HK-2 (cell line): ENCODE data around the gene PADI6.

Experiments used
- DNase-seq: peaks from one replicate; pipeline ENCODE4 v3.0.0-alpha.2; 2018; ENCODE audit not compliant: unreplicated experiment

PADI6 gene

GRCh38 chr1:17356387-17357026 lies 15.5 kb upstream of the PADI6 start:
- DNase-seq = no peak

GRCh38 chr1:17358557-17358956 lies 13.4 kb upstream of the PADI6 start:
- no peak for DNase-seq

GRCh38 chr1:17359031-17359430 lies 13.0 kb upstream of the PADI6 start:
- no peak for DNase-seq

DNA sequence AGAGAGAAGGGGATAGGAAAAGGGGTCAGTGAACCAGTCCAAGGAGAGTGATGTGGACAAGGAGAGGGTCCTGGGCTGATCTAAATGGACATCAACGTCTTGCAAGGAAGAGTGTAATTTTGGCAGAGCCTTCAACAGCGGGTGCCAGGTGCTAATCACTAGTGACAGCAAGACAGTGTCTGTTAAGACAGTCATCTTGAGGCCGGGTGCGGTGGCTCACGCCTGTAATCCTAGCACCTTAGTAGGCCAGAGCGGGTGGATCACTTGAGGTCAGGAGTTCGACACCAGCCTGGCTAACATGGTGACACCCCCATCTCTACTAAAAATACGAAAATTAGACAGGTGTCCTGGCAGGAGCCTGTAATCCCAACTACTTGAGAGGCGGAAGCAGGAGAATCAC lies 12.2 kb upstream of the PADI6 start:
- no peak for DNase-seq

- no peak for DNase-seq
Measured at GRCh38 chr1:17360272-17360956, 11.6 kb upstream of the PADI6 start.

- DNase-seq = no peak
Measured at GRCh38 chr1:17361687-17362086, 10.3 kb upstream of the PADI6 start.

GRCh38 chr1:17363351-17363750 lies 8.6 kb upstream of the PADI6 start:
- DNase-seq = no peak

DNA sequence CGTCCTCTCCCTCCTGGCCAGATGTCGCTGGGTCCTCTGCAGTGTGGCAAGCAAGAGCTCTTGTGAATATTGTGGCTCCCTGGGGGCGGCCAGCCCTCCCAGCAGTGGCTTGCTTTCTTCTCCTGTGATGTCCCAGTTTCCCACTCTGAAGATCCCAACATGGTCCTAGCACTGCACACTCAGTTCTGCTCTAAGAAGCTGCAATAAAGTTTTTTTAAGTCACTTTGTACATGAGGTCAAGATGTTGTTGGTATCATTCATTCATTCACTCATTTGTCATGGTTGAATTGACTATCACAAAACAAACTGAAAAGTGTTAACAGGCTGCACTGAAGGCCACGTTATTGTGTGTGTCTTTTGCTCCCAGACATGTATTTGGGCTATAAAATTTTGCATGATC lies 8.2 kb upstream of the PADI6 start:
- no peak for DNase-seq

- no peak for DNase-seq
Measured at GRCh38 chr1:17365293-17365692, 6.7 kb upstream of the PADI6 start.

DNA sequence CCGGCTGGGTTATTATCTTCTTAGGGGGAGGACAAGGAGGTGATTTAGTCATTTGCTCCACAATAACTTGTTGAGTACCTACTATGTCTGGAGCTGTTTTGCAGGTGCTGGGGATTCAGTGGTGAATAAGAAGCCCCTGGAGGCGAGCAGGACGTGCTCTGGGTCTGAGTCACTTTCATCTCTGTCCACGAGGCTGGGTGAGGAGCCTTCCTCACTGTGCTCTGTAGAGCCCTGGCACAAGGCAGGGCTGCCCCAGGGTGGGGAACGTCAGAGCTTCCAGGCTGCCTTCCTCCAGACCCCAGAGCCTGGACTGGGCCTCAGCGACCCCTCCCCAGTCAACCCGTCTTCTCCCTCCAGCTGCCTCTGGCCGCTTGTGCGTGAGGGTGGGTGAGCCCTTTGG lies 2.5 kb upstream of the PADI6 start:
- peak; percentile 44 for DNase-seq

DNA sequence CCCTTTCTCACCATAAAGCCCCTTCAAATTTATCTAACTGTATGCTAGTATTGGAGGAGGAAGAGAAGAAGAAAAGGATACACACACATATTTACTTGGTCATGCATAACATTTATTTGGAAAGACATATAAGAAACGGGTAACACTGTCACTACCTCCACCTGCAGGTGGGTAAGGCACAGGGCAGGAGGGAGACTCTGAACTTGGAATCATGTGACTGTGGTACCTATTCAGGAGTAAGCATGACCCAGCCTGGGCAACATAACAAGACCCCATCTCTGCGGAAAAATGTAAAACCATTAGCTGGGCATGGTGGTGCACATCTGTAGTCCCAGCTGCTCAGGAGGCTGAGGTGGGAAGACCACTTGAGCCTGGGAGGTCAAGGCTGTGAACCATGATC lies 1.4 kb upstream of the PADI6 start:
- DNase-seq = no peak

DNA sequence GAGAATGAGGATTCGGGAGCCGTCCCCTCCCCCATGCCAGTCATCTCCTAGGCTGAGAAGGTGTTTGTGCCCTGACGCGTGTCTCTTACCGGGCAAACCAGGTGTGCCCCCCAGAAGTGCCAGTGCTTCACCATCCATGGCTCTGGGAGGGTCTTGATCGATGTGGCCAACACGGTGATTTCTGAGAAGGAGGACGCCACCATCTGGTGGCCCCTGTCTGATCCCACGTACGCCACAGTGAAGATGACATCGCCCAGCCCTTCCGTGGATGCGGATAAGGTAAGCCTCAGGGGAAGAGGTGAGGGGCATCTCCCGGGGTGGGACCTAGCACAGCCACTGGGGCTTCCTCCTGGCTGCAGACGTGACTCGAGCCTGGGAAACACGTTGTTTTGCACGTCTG lies 959 bp downstream of the PADI6 start:
- no peak for DNase-seq

DNA sequence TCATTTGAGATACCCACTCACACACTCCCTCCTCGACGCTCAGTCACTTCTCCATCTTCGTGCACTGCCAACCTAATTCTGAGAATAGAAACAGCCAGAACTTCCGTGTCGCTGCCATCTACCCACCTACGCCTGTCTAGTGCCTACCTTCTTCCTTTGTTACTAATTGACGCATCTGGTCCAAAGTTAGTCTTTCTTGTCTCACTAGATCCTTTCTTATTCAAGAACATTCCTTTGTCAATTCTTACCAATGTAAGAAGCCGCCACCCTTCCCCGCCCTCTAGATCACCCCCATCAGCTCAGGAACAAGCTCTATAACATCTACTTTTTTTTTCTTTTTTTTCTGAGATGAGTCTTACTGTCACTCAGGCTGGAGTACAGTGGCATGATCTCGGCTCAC lies 3.7 kb downstream of the PADI6 start:
- DNase-seq = no peak

GRCh38 chr1:17377325-17377953 lies 5.4 kb downstream of the PADI6 start:
- no peak for DNase-seq

DNA sequence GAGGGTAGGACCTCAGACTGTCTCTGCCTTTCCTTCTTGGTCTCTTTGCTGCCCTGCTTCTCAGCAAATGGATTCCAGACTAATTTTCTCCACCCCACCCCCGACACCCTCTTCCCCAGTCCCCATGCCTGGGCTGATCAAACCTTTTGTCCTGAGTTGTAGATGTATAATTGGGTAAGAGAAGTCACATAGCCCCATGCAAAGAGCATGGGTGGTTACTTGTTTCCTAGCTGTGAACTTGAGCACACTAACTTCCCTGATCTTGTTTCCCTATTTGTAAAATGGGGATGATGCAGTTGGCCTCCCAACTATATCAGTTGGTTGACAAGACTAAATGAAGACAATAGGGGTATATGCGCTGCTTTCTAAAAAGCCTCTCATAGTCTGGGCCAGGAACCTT lies 9.2 kb downstream of the PADI6 start:
- no peak for DNase-seq

DNA sequence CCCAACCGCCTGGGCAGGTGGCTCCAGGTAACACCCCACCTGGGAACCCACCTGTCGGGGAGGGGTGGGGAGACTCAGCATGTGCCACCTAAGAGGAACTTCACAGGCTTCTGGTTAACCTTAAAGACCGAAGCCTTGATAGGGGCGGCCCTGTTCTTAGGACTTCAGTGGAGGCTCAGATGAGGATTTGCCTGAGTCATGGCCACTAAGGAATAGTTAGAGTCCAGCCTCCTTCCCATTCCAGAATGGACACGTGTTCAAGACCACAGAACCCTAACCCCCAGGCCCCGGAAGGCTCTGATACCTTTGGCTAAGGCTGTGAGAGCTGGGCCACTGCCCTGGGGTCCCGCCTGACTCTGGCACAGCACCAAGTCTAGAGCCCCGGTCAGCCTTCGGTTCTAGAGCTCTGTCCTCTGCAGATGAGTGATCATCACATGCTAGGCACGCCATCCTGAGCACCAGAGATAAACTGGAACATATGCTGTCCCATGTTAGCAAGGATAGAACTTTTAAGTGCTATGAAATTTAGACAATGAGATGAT lies 20.3 kb downstream of the PADI6 start:
- no peak for DNase-seq

- DNase-seq = no peak
Measured at GRCh38 chr1:17393230-17393629, 21.2 kb downstream of the PADI6 start.

DNA sequence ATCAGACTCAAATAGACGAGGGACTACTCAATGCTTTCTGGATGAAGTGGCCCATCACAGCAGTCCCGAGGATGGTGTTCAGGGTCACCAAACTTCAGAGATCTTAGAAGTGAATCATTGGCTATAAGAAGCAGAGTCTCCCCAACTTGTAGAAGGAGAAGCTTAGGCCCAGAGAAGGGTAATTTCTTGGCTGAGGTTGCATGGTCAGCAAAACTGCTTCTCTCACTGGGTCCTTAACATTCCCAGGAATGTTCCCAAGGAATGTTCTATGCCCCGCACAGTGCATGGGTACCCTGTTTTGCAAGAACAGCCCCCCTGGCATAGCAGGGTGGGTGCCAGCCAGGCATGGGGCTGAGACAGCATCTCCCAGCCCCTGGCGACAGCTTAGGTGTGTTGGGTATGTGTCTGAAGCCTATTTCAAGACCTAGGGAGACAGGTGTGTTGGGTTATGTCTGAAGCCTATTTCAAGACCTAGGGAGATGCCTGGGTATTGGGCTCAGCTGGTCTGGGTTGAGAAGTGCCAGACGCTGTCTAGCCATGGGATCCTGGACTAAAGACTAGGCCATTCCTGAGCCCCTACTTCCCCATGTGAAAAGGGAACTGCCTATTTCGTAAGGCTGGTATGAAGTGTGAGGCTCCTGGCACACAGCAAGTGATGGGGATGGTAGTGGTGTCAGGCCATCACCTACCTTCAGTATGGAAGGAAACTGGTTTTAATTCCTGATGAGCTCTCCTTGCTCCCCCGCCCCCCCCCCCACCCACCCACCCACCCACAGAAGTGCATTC lies 26.1 kb downstream of the PADI6 start:
- no peak for DNase-seq

DNA sequence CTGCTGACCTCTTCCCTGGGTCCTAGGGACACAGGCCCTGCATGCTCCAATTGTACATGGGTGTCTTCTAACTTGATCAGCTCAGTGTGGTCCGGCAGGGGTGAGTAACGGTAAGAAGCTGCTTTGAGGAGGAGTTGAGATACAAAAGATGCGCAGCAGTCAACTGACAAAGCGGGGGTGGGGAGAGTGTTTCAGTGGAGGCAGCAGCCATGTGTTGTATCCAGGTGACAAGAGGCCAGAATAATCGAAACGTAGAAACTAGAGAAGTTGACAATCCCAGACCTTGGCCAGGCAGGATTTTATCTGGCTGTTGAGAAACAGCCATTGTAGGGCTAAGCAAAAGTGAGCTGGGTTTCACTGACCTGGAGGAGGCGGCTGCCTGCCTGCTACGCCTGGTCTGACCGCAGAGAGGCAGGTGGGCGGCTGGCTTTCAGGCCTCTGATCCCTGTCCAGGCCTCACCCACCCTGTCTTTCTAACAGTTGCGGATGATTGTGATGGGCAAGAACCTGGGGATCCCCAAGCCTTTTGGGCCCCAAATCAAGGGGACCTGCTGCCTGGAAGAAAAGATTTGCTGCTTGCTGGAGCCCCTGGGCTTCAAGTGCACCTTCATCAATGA lies 28.8 kb downstream of the PADI6 start:
- no peak for DNase-seq

GRCh38 chr1:17401841-17402240 lies 29.8 kb downstream of the PADI6 start:
- DNase-seq = no peak

DNA sequence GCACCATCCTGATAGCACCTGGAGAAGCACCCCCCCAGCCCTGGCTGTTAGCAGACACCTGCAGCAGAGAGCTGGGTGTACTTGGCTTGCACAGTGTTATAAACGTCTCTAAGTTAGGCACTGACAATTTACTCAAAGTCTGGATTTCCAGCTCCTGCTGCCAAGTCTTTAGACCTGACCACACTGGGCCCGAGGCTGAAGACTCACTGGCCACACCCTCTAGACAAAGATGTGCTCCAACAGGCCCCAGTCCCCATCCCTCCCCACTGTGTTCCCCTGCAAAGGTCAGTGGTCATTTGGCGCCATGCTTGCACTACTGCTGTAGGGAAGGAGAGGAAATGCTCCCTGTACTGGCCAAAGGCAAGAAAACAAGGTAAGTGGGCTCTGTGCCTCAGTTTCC lies 31.1 kb downstream of the PADI6 start:
- no peak for DNase-seq
